Chondrocyte (in vitro differentiated cells): ENCODE data around the gene PLCH1. TPM values are rescaled to one million over a fixed set of nuclear protein-coding genes. Genes with fewer than 3 reads are reported as not detected.
"Not testable (repeated sequence)": the region's sequence is repeated elsewhere in the genome, so short reads cannot be mapped to it uniquely, and the experiment has no call there.

Experiments
- DNase-seq: peaks from one replicate; pipeline ENCODE4 v3.0.0; 2021; ENCODE audit warnings: mixed read lengths, low spot score
- H3K27ac Mint-ChIP-seq: one replicate; pipeline ENCODE4 v1.8.0; 2021; ENCODE audit warnings: mild to moderate bottlenecking, moderate library complexity, mixed read lengths; ENCODE audit not compliant: unreplicated experiment
- H3K27me3 Mint-ChIP-seq: 2 replicates; pipeline ENCODE4 v1.8.0; 2021; ENCODE audit warnings: low read depth, mixed read lengths
- H3K36me3 Mint-ChIP-seq: 2 replicates; pipeline ENCODE4 v1.8.0; 2021; ENCODE audit warnings: low read depth, mixed read lengths
- H3K4me1 Mint-ChIP-seq: 2 replicates; pipeline ENCODE4 v1.8.0; 2021; ENCODE audit warnings: low read depth, mild to moderate bottlenecking, mixed read lengths
- H3K4me3 Mint-ChIP-seq: one replicate; pipeline ENCODE4 v1.8.0; 2021; ENCODE audit warnings: mild to moderate bottlenecking, moderate library complexity, mixed read lengths; ENCODE audit not compliant: unreplicated experiment
- H3K9me3 Mint-ChIP-seq: 2 replicates; pipeline ENCODE4 v1.8.0; 2021; ENCODE audit warnings: low read depth, mixed read lengths
- CTCF ChIP-seq: fragments of 200-600 bp; sonication (generic); IDR thresholded peaks from 2 replicates; pipeline ENCODE4 v1.5.0; 2021; ENCODE audit warnings: antibody characterized with exemption, mild to moderate bottlenecking, moderate library complexity
- total RNA-seq: library from RNA; stranded (reverse); gene quantifications from 3 replicates; pipeline ENCODE4 v1.2.1, GENCODE V29; 2021

The PLCH1 gene
- total RNA-seq, 1 donor from 2014 or later, result 0.17 TPM

GRCh38 chr3:155646128-155646527 lies 98.7 kb downstream of the PLCH1 start:
- no peak for TF ChIP-seq CTCF
- no peaks in the 10 kb centered on the region for H3K4me1 Mint-ChIP-seq
- no peak overlapping the region for H3K4me3 Mint-ChIP-seq
- DNase-seq, result no peak
- no peaks in the 10 kb centered on the region for H3K36me3 Mint-ChIP-seq
- no peaks in the 10 kb centered on the region for H3K27me3 Mint-ChIP-seq
- H3K9me3 Mint-ChIP-seq, result no peaks in the 10 kb centered on the region
- H3K27ac Mint-ChIP-seq, result no peak overlapping the region

GRCh38 chr3:155643581-155644165 lies 101.2 kb downstream of the PLCH1 start:
- Mint-ChIP-seq H3K27ac (no peak overlapping the region), H3K4me3 (no peak overlapping the region), H3K9me3 (no peaks in the 10 kb centered on the region), H3K27me3 (no peaks in the 10 kb centered on the region), H3K4me1 (no peaks in the 10 kb centered on the region), H3K36me3 (no peaks in the 10 kb centered on the region)
- no peak for DNase-seq
- TF ChIP-seq CTCF, result no peak

- Mint-ChIP-seq H3K4me3 (no peak overlapping the region), H3K36me3 (no peaks in the 10 kb centered on the region), H3K9me3 (no peaks in the 10 kb centered on the region), H3K4me1 (no peaks in the 10 kb centered on the region), H3K27me3 (no peaks in the 10 kb centered on the region), H3K27ac (no peak overlapping the region)
- TF ChIP-seq CTCF, result no peak
- DNase-seq, result no peak
Observed at GRCh38 chr3:155641956-155642355, 102.9 kb downstream of the PLCH1 start.

- TF ChIP-seq CTCF, result no peak
- DNase-seq, result no peak
- no peaks in the 10 kb centered on the region for H3K9me3 Mint-ChIP-seq
- no peaks in the 10 kb centered on the region for H3K36me3 Mint-ChIP-seq
- no peaks in the 10 kb centered on the region for H3K27me3 Mint-ChIP-seq
- H3K4me3 Mint-ChIP-seq, result no peak overlapping the region
- no peaks in the 10 kb centered on the region for H3K4me1 Mint-ChIP-seq
- H3K27ac Mint-ChIP-seq, result no peak overlapping the region
Observed at GRCh38 chr3:155640098-155640497, 104.8 kb downstream of the PLCH1 start.

- DNase-seq, result no peak
- no peak overlapping the region for H3K27ac Mint-ChIP-seq
- H3K27me3 Mint-ChIP-seq, result no peaks in the 10 kb centered on the region
- H3K36me3 Mint-ChIP-seq, result no peaks in the 10 kb centered on the region
- no peaks in the 10 kb centered on the region for H3K9me3 Mint-ChIP-seq
- no peak overlapping the region for H3K4me3 Mint-ChIP-seq
- H3K4me1 Mint-ChIP-seq, result no peaks in the 10 kb centered on the region
- no peak for TF ChIP-seq CTCF
Observed at GRCh38 chr3:155639462-155640055, 105.3 kb downstream of the PLCH1 start.

GRCh38 chr3:155638461-155638860 lies 106.4 kb downstream of the PLCH1 start:
- not testable (repeated sequence) for H3K27ac Mint-ChIP-seq, H3K36me3 Mint-ChIP-seq, H3K27me3 Mint-ChIP-seq, DNase-seq, H3K4me1 Mint-ChIP-seq, H3K9me3 Mint-ChIP-seq, H3K4me3 Mint-ChIP-seq
